GM19023 (cell line): ENCODE measurements around the gene NUFIP1.

ENCODE experiments used
- ATAC-seq: cut with Tn5 transposase; IDR thresholded peaks from one replicate; pipeline ENCODE4 v1.9.1; 2021; ENCODE audit warnings: mild to moderate bottlenecking, moderate library complexity; ENCODE audit not compliant: unreplicated experiment

NUFIP1 gene

DNA sequence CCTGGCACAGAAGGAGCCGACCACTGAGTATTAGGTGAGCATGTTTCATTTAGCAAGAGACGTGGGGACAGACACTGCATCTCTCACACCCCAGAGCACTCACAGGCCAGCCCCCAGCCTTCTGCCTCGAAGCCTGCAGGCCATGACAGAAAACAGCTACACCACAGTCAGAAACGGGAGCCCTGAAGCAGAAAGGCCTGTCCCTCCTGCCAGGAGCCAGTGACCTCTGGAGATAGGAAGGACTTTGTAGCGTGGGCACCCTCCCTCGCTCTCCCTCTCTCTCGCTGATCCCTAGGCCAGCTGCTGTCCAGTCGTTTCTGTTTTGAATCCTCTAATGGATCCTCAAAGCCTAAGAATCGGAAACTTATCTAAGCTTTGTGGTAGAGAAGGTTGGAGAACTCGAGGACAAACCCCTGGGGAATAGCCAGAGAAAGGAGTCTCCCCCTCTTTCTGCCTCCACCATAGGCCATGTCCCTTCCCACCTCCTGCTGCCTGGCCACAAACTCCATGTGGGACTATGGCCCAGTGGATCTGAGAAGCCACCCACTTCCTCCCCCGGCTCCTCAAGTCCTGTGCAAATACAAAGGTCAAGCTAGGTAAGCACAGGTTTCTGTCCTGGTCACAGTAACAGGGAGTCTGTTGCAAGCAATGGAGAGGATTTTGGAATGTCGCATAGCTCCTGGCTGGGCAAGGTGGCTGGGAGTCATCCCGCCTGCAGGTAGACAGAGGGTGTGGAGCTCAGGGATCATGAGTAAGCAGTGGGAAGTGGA lies 95.1 kb downstream of the NUFIP1 start:
- no peak for ATAC-seq
